ENCODE data around the gene P2RX6.

Gene P2RX6

DNA sequence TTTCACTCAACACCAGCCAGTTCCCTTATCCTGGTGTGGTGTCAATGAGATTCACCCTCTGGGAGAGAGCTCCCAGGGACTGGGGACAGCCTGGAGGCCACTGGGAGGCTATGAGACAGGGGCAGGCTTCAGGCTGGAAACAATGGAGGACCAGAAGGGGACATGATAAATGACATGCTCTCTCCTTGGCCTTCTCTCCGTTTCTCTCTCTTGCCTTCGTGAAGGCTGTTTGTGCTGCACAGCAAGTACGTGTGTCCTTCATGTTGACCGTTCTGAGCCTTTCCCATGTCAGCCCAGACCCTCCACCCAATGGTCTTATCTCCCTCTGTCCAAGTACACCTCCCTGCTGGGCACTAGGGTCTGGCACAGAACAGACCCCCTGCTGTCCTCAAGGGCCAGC lies 34.4 kb upstream of the P2RX6 start:
- no peak for FAIRE-seq

DNA sequence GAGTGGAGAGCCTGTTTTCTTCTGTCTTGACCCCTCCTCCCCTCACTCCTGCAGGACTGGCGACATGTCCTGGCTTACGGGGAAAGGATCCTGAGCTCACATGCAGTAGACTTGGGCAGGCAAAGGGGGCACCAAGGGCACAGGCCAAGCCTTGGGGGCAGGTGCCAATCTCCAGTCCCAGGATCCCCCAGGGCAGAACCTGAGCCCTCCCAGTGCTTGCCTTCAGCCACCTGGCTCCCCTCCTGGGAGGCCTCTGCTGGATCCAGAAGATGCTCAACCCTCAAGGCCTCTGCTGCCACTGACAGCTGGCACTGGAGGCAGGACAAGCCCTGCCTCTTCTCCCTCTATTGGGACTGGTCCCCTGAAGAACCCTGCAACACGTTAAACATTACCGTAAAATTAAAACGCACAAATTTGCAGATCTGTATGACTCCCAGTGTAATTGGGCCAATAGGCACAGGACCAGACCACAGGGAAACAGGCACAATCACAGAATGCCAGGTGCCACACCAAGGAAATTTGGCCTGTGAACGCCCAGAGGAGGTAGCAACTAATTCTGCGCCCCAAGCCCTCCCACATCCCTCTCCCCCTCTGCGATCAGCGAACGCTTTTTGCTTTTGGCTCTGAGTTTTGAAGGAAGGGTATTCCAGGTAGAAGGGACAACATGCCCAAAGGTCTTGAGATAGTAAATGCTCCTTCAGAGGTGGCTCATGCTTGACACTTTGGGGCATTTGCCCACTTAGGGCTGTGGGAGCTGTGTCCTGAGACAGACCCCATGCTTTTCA lies 33.8 kb upstream of the P2RX6 start:
- FAIRE-seq: no peak

DNA sequence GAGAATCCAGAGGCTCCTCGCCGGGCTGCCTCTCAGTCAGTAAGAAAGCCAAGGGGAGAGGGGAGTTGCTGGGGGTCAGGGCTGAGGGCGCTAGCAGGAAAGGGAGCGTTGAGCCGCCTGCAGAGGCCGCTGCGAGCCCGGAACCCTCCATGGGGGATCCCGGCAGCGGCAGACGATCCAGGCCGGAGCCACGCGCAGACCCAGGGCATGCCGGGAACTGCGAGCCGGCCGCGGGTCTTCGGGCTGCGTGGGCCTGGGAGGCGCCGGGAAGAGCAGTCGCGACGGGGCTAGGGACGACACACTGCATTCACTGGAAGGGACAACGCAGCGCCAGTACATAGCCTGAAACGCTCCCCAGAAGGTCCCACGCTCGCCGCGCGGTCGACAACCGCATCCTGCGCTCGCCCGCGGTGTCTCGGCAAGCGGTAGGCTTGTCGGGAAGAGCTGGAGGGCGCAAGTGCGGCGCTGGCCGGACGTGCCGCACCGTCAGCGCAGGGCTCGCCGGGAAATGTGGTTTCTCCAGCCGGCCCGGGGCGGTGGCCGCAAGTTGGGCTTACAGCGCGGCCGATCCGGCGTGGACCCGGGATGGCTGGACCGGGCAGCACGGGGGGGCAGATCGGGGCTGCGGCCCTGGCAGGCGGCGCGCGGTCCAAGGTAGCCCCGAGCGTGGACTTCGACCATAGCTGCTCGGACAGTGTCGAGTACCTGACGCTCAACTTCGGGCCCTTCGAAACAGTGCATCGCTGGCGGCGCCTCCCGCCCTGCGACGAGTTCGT lies 33.0 kb upstream of the P2RX6 start, which contains the start of gene LZTR1:
TSS of gene LZTR1 (plus strand) at position 511 of the 776 bp plus-strand sequence. CDS start at position 586, 75 bp downstream.
- no peak for FAIRE-seq

DNA sequence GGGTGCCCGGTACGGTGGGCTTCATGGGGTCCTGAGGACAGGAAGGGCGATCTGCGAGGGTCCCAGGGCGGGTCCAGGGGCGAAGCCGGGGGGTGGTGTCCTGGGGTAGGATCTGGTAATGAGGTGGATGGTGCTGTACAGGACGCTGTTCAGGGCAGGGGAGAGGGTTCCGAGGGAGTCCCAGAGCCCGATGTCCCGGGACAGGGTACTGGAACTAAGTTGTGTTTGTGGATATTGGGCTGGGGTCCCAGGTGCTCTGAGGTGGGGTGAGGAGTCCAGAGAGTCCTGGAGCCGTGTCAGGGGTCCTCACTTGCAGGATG lies 32.4 kb upstream of the P2RX6 start:
- FAIRE-seq: no peak

DNA sequence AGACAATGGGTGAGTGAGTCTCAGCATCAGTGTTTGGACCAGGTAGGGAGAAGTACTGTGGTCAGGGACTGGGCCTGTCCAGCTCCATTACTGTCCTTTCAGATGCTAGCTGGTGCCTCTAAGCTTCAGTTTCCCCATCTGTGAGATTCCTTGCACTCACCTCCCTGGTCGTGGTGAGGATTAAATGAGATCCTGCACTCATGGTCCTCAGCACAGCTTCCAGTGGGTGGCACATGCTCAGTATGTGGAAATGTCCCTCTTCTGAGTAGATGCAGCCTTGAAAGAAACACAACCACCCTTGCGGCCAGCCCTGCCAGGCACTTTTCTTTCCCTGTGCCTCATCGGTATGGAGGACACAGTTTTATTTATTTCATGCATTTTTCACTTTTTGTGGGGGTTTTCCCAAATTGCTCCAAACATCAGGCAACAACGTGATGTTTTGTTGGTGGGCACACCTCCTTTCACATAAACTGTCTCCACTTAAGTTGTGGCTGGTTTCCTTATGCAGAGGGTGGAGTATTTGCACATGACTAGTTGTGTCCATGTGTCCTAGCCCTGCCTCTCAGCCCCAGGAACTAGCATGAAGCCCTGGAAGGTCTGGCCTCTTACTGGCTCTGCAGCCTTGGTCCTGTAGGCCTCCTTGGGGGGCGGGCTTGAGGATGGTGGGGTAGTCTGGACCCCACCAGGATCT lies 31.7 kb upstream of the P2RX6 start:
- FAIRE-seq: no peak

DNA sequence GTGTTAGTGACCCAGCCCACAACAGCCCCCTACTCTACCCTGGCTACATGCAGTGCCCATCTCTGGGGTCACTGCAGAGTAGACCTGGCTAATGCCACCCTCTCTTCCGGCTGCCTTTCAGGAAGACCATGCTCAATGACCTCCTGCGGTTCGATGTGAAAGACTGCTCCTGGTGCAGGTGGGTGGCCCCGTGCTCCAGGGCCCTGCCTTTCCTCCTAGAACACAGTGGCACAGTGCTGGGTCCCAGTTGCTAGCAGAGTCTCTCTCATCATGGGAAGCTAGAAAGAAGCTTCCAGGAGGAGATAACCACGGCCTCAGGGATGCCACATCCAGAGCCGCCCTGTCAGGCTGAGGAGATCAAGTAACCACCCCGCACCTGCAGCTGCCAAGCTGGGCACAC lies 29.2 kb upstream of the P2RX6 start:
- FAIRE-seq: no peak

DNA sequence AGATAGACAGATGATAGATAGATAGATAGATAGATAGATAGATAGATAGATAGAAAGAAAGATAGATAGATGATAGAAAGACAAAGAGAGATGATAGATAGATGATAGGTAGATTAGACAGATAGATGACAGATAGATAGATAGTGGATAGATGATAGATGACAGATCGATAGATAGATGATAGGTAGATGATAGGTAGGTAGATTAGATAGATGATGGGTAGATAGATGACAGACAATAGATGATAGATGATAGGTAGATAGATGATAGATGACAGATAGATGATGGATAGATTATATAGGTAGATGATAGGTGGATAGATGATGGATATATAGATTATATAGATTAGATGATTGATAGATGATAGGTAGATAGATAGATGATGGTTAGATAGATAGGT lies 28.6 kb upstream of the P2RX6 start:
- FAIRE-seq: no peak

DNA sequence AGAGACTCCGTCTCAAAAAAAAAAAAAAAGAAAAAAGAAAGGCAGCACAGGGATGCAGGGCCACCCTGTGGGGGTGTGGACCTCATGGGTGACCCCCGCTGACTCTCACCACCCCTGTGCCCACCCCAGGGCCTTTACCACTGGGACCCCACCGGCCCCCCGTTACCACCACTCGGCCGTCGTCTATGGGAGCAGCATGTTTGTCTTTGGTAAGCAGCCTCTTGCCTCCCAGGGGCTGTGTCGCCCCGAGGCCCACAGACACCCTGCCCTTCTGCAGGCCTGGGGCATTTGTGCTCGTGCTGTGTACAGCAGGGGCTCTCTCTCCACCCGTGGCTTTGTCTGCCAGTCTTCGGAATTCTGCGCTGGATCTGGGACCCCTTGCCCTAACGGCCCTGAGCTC lies 27.6 kb upstream of the P2RX6 start:
- no peak for FAIRE-seq

DNA sequence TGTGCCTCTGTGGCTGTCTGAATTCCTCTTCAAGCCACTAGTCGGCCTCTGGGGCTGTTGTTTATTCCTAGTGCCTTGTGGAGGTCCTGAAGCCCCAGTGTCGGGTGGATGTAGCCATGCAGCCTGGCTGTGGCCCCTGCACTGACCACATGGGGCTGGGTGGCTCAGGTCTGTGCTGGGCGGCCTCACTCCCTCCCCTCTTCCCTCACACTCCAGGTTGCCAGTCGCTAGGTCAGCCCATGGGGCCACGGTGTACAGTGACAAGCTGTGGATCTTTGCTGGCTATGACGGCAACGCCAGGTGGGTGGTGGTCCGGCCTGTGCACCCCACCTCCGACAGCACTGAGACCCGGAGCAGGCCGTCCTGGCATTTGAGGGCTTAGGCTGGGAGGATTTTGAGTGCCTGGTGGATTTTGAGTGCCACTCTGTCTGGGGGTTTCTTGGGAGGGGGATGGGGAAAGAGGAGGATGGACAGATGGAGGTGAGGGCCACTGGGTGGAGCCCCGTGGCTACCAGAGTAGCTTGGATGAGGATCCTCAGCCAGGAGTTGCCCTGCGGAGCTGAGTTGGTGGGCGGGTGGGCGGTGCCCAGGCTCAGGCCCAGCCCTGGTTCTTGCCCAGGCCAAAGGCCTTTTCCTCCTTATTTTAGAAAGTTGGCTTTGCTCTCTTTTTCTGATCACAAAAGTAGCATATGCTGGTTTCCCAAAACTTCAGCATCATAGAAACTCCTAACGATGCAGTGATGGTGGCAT lies 26.2 kb upstream of the P2RX6 start:
- FAIRE-seq: no peak

DNA sequence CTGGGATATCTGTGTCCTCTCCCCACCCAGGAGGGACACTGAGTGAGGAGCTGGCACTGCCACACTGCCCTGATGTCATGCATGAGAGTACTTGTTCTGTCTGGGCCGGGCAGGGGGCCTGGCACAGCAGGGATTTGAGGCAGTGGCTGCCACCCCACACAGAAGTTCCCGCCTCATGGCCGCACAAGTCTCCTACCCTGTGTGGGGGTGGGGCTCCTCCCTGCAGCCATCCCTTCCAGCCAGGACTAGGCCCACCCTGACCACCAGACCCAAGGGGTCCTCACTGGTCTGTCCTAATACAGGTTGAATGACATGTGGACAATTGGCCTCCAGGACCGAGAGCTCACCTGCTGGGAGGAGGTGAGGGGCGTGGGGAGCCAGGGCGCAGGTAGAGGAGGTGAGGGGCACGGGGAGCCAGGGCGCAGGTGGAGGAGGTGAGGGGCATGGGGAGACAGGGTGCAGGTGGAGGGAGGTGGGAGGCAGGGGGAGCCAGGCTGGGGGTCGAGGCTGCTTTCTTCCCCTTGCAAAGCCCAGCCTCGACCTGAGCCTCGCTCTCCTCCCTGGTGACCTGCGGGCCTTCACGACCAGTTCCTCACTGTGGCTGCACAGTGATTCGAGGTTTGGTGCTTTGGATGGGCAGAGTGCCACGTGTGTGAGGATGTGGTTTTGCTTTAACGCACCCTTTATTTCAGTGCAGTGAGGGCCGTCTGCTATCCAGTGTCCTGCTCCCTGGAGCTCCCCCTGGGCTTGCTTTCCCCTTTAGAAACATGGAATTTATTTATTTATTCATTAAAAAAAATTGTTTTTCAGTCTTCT lies 25.4 kb upstream of the P2RX6 start:
- FAIRE-seq: no peak

DNA sequence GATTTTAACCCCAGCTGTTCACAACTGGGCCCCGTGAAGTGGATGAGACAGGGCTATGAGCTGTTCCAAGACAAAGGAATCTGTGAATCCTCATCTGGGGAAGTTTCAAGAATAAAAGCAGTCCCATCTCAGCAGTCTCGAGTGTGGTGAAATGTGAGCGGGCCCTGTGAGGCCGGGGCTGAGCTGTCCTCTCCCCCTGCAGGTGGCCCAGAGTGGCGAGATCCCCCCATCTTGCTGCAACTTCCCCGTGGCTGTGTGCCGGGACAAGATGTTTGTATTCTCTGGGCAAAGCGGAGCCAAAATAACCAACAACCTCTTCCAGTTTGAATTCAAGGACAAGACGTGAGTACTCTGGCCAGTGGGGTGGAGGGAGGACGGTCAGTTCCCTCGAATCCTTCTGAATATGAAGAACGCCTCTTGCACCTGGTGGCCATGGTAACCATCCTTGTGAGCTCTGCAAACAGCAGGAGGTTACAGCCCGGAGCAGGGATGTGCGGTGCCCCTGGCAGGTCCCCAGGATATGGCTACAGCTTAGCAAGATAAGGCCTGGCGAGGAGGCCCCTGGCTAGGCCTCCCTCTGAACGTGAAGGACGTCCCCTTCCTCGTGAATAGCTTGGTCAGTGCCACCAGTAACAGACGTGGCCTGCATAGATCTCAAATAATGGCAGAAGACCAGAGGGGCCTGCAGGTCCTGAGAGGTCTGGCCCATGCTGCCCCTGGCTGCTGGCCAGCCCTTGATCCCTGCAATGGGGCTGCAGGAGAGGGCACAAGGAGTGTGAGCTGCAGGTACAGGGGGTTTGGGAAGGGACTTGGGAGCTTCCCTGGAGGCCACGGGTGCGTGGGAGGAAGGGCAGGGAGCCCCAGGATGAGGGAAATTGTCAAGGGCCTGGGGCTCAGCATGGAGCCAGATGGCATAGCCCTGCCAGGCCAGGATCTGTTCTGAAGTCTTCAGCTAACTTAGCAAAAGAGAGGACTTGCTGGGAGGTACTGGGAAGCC lies 24.5 kb upstream of the P2RX6 start:
- FAIRE-seq: no peak

DNA sequence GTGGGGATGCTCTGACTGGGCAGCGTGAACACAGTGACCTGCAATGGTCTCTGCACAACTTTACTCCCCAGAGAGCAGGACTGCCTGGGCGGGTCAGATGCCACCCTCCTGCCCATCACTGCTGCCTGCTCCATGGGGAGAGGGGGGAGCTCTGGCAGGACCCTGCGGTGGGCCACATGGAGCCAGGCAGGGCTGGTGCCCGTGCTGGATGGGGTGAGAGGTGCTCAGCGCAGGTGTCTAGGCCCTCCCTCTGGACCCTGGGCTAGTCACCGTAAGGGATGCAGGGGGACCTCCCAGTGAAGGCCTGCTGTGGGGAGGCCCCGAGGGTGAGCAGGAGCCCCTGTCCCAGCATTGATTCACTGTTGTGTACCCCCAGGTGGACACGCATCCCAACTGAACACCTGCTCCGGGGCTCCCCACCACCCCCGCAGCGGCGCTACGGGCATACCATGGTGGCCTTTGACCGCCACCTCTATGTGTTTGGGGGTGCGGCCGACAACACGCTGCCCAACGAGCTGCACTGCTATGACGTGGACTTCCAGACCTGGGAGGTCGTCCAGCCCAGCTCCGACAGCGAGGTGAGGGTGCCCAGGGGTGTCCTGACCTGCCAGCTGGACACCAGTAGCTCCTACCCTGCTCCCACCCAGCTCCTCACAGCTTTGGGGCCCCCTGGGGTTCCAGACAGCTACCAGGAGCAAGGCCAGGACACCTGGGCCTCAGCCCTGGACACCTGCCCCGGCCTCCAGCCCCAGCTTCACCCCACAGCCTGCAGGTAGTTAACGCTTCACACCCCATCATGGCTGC lies 23.5 kb upstream of the P2RX6 start:
- FAIRE-seq: no peak

DNA sequence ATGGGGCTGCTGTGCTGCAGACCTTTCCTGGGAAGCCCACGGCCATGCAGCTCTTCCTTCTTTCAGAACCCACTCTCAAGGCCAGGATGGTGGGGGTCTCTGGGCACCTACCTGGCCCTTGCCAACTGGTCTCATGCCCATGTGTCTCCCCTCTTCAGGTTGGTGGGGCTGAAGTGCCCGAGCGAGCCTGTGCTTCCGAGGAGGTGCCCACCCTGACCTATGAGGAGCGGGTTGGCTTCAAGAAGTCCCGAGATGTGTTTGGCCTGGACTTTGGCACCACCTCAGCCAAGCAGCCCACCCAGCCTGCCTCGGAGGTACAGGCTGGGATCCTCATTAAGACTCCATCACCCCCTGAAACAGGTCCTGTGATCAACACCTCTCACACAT lies 22.9 kb upstream of the P2RX6 start:
- FAIRE-seq: no peak

DNA sequence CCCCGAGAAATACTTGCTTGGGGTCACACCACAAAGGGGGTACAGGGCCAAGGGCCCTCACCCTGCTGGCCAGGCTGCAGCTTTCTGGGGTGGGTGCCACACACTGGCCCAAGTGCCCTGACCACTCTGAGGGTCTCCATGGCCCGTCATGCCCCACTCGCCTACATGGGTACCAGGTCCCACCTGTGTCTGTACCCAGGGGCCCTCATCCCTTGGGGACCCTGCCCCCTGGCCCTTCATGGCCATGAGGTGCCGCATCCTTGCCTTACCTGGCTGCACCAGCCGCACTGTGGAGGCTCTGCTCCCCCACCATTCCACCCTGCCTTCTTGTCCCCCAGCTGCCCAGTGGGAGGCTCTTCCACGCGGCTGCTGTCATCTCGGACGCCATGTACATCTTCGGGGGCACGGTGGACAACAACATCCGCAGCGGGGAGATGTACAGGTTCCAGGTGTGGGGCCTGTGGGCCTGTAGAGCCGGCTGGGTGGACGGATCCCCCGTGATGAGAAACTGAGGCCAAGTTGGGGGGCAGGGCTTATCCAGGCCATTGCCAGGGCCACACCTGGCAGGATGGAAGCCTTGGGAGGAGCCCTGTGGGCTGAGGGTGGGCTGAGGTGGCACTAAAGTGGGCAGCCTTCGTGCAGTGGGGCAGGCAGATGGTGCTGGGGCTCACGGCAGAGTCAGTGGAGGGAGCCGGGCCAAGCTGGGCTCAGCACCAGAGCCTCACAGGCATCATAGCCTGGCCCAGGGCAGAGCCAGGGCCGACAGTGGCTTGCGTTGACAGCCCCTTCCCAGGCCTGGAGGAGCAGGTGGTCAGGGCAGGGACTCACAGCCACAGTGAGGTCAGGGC lies 22.3 kb upstream of the P2RX6 start:
- FAIRE-seq: no peak

DNA sequence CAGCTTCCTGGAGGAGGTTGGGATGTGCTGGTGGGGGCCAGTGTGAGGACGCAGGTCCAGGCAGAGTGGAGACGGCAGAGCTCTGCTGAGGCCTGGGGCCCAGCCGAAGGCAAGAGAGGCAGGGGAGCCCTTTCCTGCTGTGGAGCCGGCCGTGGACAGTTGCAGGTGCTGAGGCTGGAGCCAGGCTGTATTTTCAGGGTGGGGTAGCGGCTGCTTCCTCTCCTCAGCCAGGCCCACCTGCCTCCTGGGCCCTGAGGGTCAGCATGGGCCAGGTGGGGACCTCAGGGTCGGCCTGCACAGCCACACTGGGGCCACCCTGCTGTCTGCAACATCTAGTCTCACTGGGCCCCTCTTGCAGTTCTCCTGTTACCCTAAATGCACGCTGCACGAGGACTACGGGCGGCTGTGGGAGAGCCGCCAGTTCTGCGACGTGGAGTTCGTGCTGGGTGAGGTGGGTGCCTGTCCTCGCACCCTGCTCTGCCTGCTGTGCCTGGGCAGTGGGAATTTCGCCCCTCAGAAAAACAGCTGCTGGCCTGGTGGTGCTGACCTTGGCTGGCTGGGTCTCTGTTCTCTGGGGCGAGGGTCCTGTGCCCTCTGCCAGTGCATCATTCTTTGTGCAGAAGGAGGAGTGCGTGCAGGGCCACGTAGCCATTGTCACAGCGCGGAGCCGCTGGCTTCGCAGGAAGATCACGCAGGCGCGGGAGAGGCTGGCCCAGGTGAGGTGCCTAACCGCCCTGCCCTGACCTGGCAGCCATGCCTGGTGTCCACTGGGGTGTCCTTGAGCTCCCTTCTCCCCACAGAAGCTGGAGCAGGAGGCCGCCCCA lies 21.4 kb upstream of the P2RX6 start:
- FAIRE-seq: no peak

DNA sequence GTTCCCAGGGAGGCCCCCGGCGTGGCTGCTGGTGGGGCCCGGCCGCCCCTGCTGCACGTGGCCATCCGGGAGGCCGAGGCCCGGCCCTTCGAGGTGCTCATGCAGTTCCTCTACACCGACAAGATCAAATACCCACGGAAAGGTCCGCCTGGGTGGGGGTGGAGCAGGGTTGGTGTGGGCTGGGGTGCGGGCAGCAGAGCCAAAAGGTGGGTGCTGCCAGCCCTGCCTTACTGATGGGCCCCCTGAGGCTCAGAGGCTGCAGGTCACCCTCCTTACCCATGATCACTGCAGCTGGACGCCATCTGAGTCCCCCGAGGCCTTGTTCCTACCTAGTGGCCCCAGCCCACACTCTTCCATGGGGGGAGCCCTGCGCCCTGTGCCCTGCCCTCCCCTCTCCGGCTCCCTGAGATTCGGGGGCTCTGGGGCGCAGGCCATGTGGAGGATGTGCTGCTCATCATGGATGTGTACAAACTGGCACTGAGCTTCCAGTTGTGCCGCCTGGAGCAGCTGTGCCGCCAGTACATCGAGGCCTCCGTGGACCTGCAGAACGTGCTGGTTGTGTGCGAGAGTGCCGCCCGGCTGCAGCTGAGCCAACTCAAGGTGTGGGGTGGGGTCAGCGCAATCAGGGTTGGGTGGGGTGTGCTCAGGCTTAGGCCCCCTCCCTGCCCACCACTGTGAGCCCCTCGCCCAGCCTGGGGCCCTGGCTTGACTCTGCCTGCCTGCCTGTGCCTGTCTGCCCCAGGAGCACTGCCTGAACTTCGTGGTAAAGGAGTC lies 20.6 kb upstream of the P2RX6 start:
- no peak for FAIRE-seq

DNA sequence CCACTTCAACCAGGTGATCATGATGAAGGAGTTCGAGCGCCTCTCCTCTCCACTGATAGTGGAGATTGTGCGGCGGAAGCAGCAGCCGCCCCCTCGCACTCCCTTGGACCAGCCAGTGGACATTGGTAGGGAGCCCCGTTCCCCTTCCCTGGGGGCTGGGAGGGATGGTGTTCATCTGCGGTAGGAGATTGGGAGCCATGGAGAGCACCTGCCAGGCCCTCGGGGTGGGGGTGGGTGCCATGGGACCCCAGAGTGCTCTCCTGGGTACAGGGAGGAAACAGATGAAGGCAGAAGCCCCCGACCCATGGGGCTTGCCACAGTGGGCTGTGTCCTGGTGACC lies 20.1 kb upstream of the P2RX6 start:
- FAIRE-seq: no peak

Measured in A204.1 (cell line).